HEK293 (cell line): ENCODE results near the gene ZC3H18.
A peak's percentile ranks its signal among the peaks of the same experiment; 100 is the strongest.

Experiments used
- CTCF ChIA-PET: fragments of 350-600 bp; formaldehyde crosslinking; extraction: SDS; loops from one replicate; lab custom pipeline; 2021; ENCODE audit warnings: antibody characterized with exemption; lab: Yijun Ruan, JAX
- POLR2A ChIA-PET: fragments of 300-600 bp; formaldehyde crosslinking; extraction: SDS; loops from one replicate; lab custom pipeline; 2020; ENCODE audit warnings: antibody characterized with exemption, inconsistent platforms; lab: Yijun Ruan, JAX
- H3K27ac ChIP-seq: fragments of 200-500 bp; sonication (Bioruptor generic); 2 replicates; pipeline ENCODE4 v1.5.1; 2014; ENCODE audit warnings: low read depth, low read length, control low read depth, inconsistent platforms; ENCODE audit errors: extremely low read depth
- H3K36me3 ChIP-seq, 2 experiments: fragments of 200-500 bp in 1 of 2; sonication (Bioruptor generic) in 1 of 2; 1 replicate in 1 of 2; 2 replicates in 1 of 2; pipeline ENCODE4 v1.5.1; 2014 to 2017; ENCODE audit warnings: inconsistent platforms in 2 of 2, low read length in 2 of 2; ENCODE audit not compliant: control insufficient read depth in 2 of 2, insufficient read depth in 1 of 2
- H3K4me1 ChIP-seq: fragments of 200-500 bp; sonication (Bioruptor generic); 2 replicates; pipeline ENCODE4 v1.5.1; 2014; ENCODE audit warnings: mild to moderate bottlenecking, low read length, inconsistent platforms; ENCODE audit not compliant: control insufficient read depth, insufficient read depth
- H3K4me3 ChIP-seq: 2 replicates; pipeline ENCODE4 v1.5.1; 2011; ENCODE audit warnings: low read depth, mild to moderate bottlenecking, control low read depth, low read length, moderate library complexity
- H3K9me3 ChIP-seq: fragments of 200-500 bp; sonication (Bioruptor generic); 2 replicates; pipeline ENCODE4 v1.5.1; 2014; ENCODE audit warnings: low read depth, low read length, inconsistent platforms; ENCODE audit not compliant: control insufficient read depth, insufficient read depth
- EGR2 ChIP-seq: fragments of 450-650 bp; formaldehyde crosslinking; IDR thresholded peaks from 2 replicates; pipeline ENCODE4 v1.5.1; 2016; ENCODE audit warnings: low read depth, missing biosample characterization, missing genetic modification characterization
- GLI2 ChIP-seq: fragments of 450-650 bp; formaldehyde crosslinking; IDR thresholded peaks from 2 replicates; pipeline ENCODE4; 2017; ENCODE audit warnings: missing biosample characterization, missing genetic modification characterization, low read depth, borderline replicate concordance
- IKZF3 ChIP-seq: fragments of 450-650 bp; IDR thresholded peaks from 2 replicates; pipeline ENCODE4 v1.5.0; 2018; ENCODE audit warnings: missing biosample characterization, mild to moderate bottlenecking, missing genetic modification characterization, moderate library complexity
- PRDM4 ChIP-seq: fragments of 450-650 bp; formaldehyde crosslinking; IDR thresholded peaks from 2 replicates; pipeline ENCODE4 v1.5.1; 2017; ENCODE audit warnings: missing biosample characterization, missing genetic modification characterization
- SETDB1 ChIP-seq: IDR thresholded peaks from one replicate; pipeline ENCODE4 v1.6.1; 2017; ENCODE audit warnings: mild to moderate bottlenecking, low read length, moderate library complexity, mixed read lengths; ENCODE audit not compliant: insufficient read length
- ZBTB44 ChIP-seq: fragments of 450-650 bp; IDR thresholded peaks from 2 replicates; pipeline ENCODE4 v1.5.1; 2018; ENCODE audit warnings: missing biosample characterization, mild to moderate bottlenecking, missing genetic modification characterization
- ZBTB49 ChIP-seq: fragments of 450-650 bp; formaldehyde crosslinking; IDR thresholded peaks from 2 replicates; pipeline ENCODE4 v1.5.1; 2016; ENCODE audit warnings: missing biosample characterization, missing genetic modification characterization, low read depth
- ZBTB7A ChIP-seq: fragments of 450-650 bp; formaldehyde crosslinking; IDR thresholded peaks from 2 replicates; pipeline ENCODE4 v1.5.1; 2016; ENCODE audit warnings: low read depth, missing biosample characterization, missing genetic modification characterization
- ZIC2 ChIP-seq: fragments of 450-650 bp; formaldehyde crosslinking; IDR thresholded peaks from 2 replicates; pipeline ENCODE4 v1.5.1; 2016; ENCODE audit warnings: missing biosample characterization, missing genetic modification characterization
- ZNF138 ChIP-seq: fragments of 450-650 bp; formaldehyde crosslinking; IDR thresholded peaks from 2 replicates; pipeline ENCODE4 v1.5.1; 2016; ENCODE audit warnings: missing biosample characterization, missing genetic modification characterization, borderline replicate concordance
- ZNF16 ChIP-seq: fragments of 450-650 bp; formaldehyde crosslinking; IDR thresholded peaks from 2 replicates; pipeline ENCODE4 v1.5.1; 2016; ENCODE audit warnings: low read depth, missing biosample characterization, missing genetic modification characterization
- ZNF184 ChIP-seq: fragments of 450-650 bp; IDR thresholded peaks from 2 replicates; pipeline ENCODE4 v1.5.1; 2018; ENCODE audit warnings: missing biosample characterization, mild to moderate bottlenecking, missing genetic modification characterization
- ZNF223 ChIP-seq: fragments of 450-650 bp; formaldehyde crosslinking; IDR thresholded peaks from 2 replicates; pipeline ENCODE4 v1.5.1; 2016; ENCODE audit warnings: missing biosample characterization, missing genetic modification characterization
- ZNF26 ChIP-seq: fragments of 450-650 bp; formaldehyde crosslinking; IDR thresholded peaks from 2 replicates; pipeline ENCODE4 v1.5.1; 2016; ENCODE audit warnings: missing biosample characterization, missing genetic modification characterization
- ZNF426 ChIP-seq: fragments of 450-650 bp; formaldehyde crosslinking; IDR thresholded peaks from 2 replicates; pipeline ENCODE4 v1.5.1; 2017; ENCODE audit warnings: missing biosample characterization, missing genetic modification characterization, mild to moderate bottlenecking, inconsistent platforms, moderate library complexity
- ZNF501 ChIP-seq: fragments of 450-650 bp; formaldehyde crosslinking; IDR thresholded peaks from 2 replicates; pipeline ENCODE4 v1.5.1; 2016; ENCODE audit warnings: missing biosample characterization, missing genetic modification characterization
- ZNF510 ChIP-seq: fragments of 450-650 bp; formaldehyde crosslinking; IDR thresholded peaks from 2 replicates; pipeline ENCODE4 v1.5.1; 2018; ENCODE audit warnings: mild to moderate bottlenecking, missing genetic modification characterization, missing biosample characterization; ENCODE audit not compliant: insufficient replicate concordance
- ZNF529 ChIP-seq: fragments of 450-650 bp; formaldehyde crosslinking; IDR thresholded peaks from 2 replicates; pipeline ENCODE4 v1.5.1; 2017; ENCODE audit warnings: missing genetic modification characterization, missing biosample characterization; ENCODE audit not compliant: insufficient replicate concordance
- ZNF585B ChIP-seq: fragments of 450-650 bp; formaldehyde crosslinking; IDR thresholded peaks from 2 replicates; pipeline ENCODE4 v1.5.1; 2016; ENCODE audit warnings: missing biosample characterization, missing genetic modification characterization
- ZNF626 ChIP-seq: fragments of 450-650 bp; sonication (Bioruptor Pico); formaldehyde crosslinking; IDR thresholded peaks from 2 replicates; pipeline ENCODE4 v1.5.1; 2018; ENCODE audit warnings: missing biosample characterization, missing genetic modification characterization, inconsistent platforms
- ZNF629 ChIP-seq: fragments of 450-650 bp; formaldehyde crosslinking; IDR thresholded peaks from 2 replicates; pipeline ENCODE4 v1.5.1; 2017; ENCODE audit warnings: missing biosample characterization, missing genetic modification characterization
- ZNF639 ChIP-seq: fragments of 450-650 bp; formaldehyde crosslinking; IDR thresholded peaks from 2 replicates; pipeline ENCODE4 v1.5.1; 2016; ENCODE audit warnings: missing biosample characterization, missing genetic modification characterization
- ZSCAN16 ChIP-seq: fragments of 450-650 bp; formaldehyde crosslinking; IDR thresholded peaks from 2 replicates; pipeline ENCODE4 v1.5.1; 2016; ENCODE audit warnings: missing biosample characterization, missing genetic modification characterization

The ZC3H18 gene

GRCh38 chr16:88616736-88617135 lies 46.5 kb downstream of the ZC3H18 start:
- Histone ChIP-seq H3K27ac (no peak overlapping the region), H3K9me3 (no peaks in the 10 kb centered on the region)
- TF ChIP-seq ZNF184 = no peak
- 0 out of 2 replicates have a peak, but pooled peaks have one; percentile 20 for TF ChIP-seq ZIC2 (tag by site-specific recombination)
- TF ChIP-seq, all 188 proteins: peak for 1
- CTCF ChIA-PET = interaction anchor here (0.5 to 1.1 kb wide), 2 partner anchors 8 to 16 kb away, joined by 5 to 6 read pairs; no protein-coding TSS in a partner anchor
- no peak overlapping the region for H3K4me3 ChIP-seq
- H3K36me3 ChIP-seq = peaks cover 7 to 63% of the 10 kb centered on the region in 2 experiments; a peak in 2 of 3 replicates
- H3K4me1 ChIP-seq = no peaks in the 10 kb centered on the region
- POLR2A ChIA-PET = interaction anchor here (1.1 kb wide), 1 partner anchor 47 kb away, joined by 9 read pairs; the partner anchor contains the start of gene ZC3H18

GRCh38 chr16:88617268-88618031 lies 47.2 kb downstream of the ZC3H18 start:
- ChIA-PET CTCF (interaction anchor here (1.1 kb wide), 1 partner anchor 15 kb away, joined by 5 read pairs; no protein-coding TSS in a partner anchor), POLR2A (interaction anchor here (1.1 kb wide), 1 partner anchor 47 kb away, joined by 9 read pairs; the partner anchor contains the start of gene ZC3H18)
- no peaks in the 10 kb centered on the region for H3K4me1 ChIP-seq
- no peaks in the 10 kb centered on the region for H3K9me3 ChIP-seq
- no peak overlapping the region for H3K4me3 ChIP-seq
- H3K36me3 ChIP-seq = peaks cover 4 to 66% of the 10 kb centered on the region in 2 experiments; a peak in 2 of 3 replicates
- H3K27ac ChIP-seq = no peak overlapping the region; the same call in 1 of the 2 replicates
- TF ChIP-seq ZNF426 (tag by site-specific recombination) (no peak), ZNF16 (tag by site-specific recombination) (no peak), ZBTB49 (tag by site-specific recombination) (no peak), PRDM4 (tag by site-specific recombination) (no peak), ZSCAN16 (no peak), ZNF529 (no peak), ZNF501 (tag by site-specific recombination) (no peak), ZNF585B (tag by site-specific recombination) (no peak), IKZF3 (tag by site-specific recombination) (no peak), GLI2 (tag by site-specific recombination) (no peak), ZNF223 (no peak), SETDB1 (no peak), ZNF629 (tag by site-specific recombination) (peak; percentile 89), ZNF26 (no peak), EGR2 (tag by site-specific recombination) (no peak), ZBTB44 (tag by site-specific recombination) (0 out of 2 replicates have a peak, but pooled peaks have one; percentile 7), ZNF626 (tag by site-specific recombination) (no peak), ZNF510 (tag by site-specific recombination) (no peak), ZNF639 (tag by site-specific recombination) (no peak), ZBTB7A (tag by site-specific recombination) (no peak), ZNF138 (tag by site-specific recombination) (no peak), ZIC2 (tag by site-specific recombination) (0 out of 2 replicates have a peak, but pooled peaks have one; percentile 13)
